Neural cell (in vitro differentiated cells): ENCODE data around the gene STAB1.

Experiments
- EP300 ChIP-seq: fragments of 450-650 bp; conservative IDR thresholded peaks from 2 replicates; pipeline ENCODE4 v1.6.1; 2014; ENCODE audit warnings: antibody characterized with exemption, mild to moderate bottlenecking, moderate library complexity; ENCODE audit not compliant: poor library complexity, severe bottlenecking
- EZH2 ChIP-seq: fragments of 200-600, 300-800 bp; shearing (Covaris generic), sonication (generic); IDR thresholded peaks from 2 replicates; pipeline ENCODE4 v1.6.1; 2014; ENCODE audit warnings: antibody characterized with exemption, low read length, borderline replicate concordance, mild to moderate bottlenecking; ENCODE audit not compliant: insufficient read depth, poor library complexity, severe bottlenecking
- MXI1 ChIP-seq: fragments of 450-650 bp; conservative IDR thresholded peaks from 2 replicates; pipeline ENCODE4 v1.6.1; 2014; ENCODE audit warnings: antibody characterized with exemption, mild to moderate bottlenecking; ENCODE audit not compliant: poor library complexity, severe bottlenecking
- POLR2AphosphoS5 ChIP-seq: IDR thresholded peaks from 2 replicates; pipeline ENCODE4 v1.6.1; 2012
- RAD21 ChIP-seq: fragments of 450-650 bp; conservative IDR thresholded peaks from 2 replicates; pipeline ENCODE4 v1.6.1; 2014; ENCODE audit warnings: antibody characterized with exemption, mild to moderate bottlenecking, moderate library complexity
- SMC3 ChIP-seq: fragments of 450-650 bp; conservative IDR thresholded peaks from 2 replicates; pipeline ENCODE4 v1.6.1; 2014; ENCODE audit warnings: antibody characterized with exemption, mild to moderate bottlenecking, moderate library complexity; ENCODE audit not compliant: poor library complexity
- TAF1 ChIP-seq: IDR thresholded peaks from 2 replicates; pipeline ENCODE4 v1.6.1; 2012; ENCODE audit warnings: low read depth
- TF ChIP-seq, protein P1 (sequence below): fragments of 450-650 bp; IDR thresholded peaks from 2 replicates; pipeline ENCODE4 v1.5.1; 2014; ENCODE audit warnings: antibody characterized with exemption, mild to moderate bottlenecking, moderate library complexity; ENCODE audit not compliant: poor library complexity, severe bottlenecking
- TF ChIP-seq, protein P2 (sequence below): IDR thresholded peaks from 2 replicates; pipeline ENCODE4 v1.6.1; 2012; ENCODE audit warnings: borderline replicate concordance

DNA sequence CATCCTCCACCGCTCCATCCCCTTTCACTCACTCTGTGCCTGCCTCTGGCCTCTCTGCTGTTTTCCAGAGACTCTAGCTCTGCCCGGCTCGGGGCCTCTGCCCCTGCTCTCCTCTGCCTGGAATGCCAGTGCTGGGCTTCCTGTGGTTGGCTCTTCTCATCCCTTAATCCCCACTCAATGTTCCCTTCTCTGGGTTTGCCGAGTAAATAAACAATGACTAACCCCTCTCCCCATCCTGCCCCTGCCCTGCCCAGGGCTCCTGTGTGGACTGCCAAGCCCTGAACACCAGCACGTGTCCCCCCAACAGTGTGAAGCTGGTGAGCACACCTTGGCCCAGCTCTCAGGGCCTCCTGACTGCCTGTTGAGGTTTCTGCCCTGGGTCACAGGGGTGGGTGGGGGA, 12.2 kb downstream of the STAB1 start:
- TF ChIP-seq, protein P1, sequence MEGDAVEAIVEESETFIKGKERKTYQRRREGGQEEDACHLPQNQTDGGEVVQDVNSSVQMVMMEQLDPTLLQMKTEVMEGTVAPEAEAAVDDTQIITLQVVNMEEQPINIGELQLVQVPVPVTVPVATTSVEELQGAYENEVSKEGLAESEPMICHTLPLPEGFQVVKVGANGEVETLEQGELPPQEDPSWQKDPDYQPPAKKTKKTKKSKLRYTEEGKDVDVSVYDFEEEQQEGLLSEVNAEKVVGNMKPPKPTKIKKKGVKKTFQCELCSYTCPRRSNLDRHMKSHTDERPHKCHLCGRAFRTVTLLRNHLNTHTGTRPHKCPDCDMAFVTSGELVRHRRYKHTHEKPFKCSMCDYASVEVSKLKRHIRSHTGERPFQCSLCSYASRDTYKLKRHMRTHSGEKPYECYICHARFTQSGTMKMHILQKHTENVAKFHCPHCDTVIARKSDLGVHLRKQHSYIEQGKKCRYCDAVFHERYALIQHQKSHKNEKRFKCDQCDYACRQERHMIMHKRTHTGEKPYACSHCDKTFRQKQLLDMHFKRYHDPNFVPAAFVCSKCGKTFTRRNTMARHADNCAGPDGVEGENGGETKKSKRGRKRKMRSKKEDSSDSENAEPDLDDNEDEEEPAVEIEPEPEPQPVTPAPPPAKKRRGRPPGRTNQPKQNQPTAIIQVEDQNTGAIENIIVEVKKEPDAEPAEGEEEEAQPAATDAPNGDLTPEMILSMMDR = no peak
- TF ChIP-seq POLR2AphosphoS5 (no peak), TAF1 (no peak), RAD21 (no peak), EZH2 (no peak), SMC3 (no peak), EP300 (no peak), MXI1 (no peak)
- TF ChIP-seq, protein P2, sequence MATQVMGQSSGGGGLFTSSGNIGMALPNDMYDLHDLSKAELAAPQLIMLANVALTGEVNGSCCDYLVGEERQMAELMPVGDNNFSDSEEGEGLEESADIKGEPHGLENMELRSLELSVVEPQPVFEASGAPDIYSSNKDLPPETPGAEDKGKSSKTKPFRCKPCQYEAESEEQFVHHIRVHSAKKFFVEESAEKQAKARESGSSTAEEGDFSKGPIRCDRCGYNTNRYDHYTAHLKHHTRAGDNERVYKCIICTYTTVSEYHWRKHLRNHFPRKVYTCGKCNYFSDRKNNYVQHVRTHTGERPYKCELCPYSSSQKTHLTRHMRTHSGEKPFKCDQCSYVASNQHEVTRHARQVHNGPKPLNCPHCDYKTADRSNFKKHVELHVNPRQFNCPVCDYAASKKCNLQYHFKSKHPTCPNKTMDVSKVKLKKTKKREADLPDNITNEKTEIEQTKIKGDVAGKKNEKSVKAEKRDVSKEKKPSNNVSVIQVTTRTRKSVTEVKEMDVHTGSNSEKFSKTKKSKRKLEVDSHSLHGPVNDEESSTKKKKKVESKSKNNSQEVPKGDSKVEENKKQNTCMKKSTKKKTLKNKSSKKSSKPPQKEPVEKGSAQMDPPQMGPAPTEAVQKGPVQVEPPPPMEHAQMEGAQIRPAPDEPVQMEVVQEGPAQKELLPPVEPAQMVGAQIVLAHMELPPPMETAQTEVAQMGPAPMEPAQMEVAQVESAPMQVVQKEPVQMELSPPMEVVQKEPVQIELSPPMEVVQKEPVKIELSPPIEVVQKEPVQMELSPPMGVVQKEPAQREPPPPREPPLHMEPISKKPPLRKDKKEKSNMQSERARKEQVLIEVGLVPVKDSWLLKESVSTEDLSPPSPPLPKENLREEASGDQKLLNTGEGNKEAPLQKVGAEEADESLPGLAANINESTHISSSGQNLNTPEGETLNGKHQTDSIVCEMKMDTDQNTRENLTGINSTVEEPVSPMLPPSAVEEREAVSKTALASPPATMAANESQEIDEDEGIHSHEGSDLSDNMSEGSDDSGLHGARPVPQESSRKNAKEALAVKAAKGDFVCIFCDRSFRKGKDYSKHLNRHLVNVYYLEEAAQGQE = no peak
